HG02759 (cell line): ENCODE measurements around the gene MGMT.
A peak's percentile ranks its signal among the peaks of the same experiment; 100 is the strongest.

Experiments
- ATAC-seq: cut with Tn5 transposase; IDR thresholded peaks from one replicate; pipeline ENCODE4 v1.9.1; 2021; ENCODE audit warnings: mild to moderate bottlenecking, moderate library complexity; ENCODE audit not compliant: unreplicated experiment

MGMT gene

DNA sequence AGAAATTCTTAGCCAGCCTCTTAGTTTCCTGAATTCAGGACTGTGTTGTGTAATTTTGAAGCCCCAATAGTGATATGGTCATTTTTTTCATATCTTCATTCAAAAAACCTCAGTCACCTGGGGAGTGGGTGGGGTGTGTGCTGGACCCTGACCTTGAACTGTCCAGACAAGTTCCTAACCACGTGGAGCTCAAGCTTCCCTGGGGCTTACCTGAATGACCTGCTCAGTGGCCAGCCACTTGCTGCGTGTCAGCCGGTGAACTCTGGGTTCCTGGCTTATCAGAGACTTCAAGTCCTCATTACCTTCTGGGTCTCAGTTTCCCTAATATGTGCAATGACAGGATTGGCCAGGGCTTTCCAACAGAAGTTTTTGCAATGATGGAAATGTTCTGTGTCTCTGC lies 27.1 kb downstream of the MGMT start:
- ATAC-seq, result no peak

DNA sequence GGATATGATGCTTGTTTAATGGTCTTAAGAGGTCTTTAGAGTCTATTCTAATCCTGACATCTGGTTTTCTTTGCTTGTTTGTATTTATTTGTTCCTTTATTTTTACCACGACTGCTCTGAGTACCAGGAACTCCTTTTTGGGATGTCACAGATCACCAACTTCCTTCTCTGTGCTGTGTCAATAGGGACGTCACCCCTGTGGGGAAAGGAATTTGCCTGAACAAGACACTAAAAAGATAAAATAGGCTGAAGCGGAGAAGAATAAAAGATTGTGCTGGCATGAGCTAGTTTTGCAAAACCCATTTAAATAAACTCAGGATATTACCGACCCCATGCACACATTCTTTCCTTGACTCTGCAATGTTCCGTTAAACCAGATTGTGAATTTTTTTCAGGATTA lies 27.7 kb downstream of the MGMT start:
- ATAC-seq, result no peak

DNA sequence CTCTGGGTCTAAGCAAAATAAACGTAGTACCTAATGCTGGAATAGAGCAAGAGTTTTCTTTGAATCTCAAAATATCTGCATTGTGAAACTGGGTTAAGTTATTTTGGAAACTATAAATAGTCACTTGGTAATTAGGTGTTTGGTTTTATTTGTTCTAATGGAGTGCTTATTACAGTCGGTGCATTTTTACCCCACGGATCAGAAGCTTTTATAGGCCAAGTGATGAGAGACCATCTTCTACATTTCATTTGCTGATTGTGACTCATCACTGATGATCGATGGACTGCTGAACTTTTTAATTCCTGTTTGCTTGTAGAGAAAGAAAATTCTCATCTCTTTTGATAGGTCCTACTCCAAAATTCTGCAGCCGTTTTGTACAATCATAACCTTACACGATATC lies 28.2 kb downstream of the MGMT start:
- no peak for ATAC-seq

DNA sequence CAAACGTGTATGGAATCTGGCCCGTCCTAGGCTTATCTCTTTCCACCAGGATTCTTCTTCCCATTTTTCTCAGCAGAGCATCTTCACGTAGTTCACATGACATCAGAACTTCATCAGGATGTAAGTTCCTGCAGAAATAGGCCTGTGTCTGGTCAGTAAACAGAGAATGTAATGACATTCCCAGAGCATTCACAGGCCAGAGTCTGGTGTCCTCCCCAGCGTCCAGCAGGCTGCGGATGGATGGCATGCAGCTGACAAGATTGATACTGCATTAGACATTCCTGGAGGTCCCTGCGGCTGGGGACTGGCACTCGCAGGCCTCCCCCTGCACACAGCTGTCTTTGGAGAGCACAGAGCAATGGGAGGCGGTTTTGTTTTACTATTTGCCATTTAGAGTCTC lies 28.7 kb downstream of the MGMT start:
- no peak for ATAC-seq

DNA sequence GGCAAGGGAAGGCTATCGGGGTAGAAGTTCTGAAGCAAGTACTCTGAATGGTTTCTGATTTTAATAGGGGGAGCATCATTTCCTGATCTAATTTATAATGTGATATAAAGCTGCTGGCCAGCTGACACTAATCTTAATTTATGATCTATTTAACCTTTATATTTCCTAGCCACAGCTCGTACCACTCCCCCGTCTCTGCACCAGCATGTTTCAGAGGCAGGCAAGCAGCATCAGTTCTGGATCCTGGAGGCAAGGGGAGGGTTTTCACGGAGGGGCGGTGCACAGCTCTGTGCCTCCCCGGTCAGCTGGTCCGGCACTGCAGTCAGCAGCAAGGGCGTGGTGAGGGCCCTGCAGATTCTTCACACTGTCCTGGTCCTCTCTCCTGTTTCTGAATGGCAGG lies 30.0 kb downstream of the MGMT start:
- no peak for ATAC-seq

DNA sequence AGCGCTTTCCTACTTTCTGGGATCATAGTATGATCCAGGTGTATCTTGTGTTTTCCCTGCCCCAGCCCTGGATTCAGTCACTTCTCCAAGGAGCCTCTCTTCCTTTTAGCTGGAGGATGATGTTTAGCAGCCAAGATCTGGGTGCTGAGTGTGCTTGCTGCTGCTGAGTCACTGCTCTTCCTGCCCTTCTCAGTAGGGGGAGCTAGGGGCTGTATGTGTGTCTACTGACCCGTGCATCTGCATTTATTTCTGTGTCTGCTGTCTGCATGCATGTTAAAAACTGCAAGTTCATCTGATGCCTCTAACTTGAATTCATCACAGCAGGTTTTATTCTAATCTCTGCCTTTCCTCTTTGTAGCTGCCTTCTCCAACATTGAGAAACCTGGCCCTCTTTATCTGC lies 31.6 kb downstream of the MGMT start:
- no peak for ATAC-seq

DNA sequence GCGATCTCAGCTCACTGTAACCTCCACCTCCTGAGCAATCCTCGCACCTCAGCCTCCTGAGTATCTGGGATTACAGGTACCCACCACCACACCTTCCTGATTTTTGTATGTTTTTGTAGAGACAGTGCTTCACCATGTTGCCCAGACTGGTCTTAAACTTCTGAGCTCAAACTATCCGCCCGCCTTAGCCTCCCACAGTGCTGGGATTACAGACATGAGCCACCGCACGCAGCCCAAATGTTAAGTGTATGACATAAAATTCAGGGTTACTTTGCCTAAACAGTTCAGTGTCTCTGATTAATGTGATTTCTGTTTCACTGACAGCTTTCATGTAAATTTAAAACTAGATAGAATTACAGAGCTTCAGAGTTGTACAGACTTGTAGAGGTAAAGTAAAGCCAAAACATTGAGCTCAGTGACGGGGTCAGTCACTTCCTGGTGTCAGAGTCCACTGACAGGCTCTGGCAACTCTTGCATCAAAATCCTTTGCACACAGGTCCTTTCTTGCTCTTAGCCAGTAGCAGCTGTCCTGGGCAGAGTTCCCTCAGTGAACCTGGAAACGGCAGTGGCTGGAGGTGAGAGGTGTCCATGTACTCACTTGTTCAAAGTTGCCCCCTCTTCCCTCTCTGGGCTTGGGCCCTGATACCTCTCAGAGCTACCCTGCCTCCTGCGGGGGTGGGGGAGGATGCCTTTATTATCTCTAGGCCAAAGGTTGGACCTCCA lies 33.7 kb downstream of the MGMT start:
- no peak for ATAC-seq

DNA sequence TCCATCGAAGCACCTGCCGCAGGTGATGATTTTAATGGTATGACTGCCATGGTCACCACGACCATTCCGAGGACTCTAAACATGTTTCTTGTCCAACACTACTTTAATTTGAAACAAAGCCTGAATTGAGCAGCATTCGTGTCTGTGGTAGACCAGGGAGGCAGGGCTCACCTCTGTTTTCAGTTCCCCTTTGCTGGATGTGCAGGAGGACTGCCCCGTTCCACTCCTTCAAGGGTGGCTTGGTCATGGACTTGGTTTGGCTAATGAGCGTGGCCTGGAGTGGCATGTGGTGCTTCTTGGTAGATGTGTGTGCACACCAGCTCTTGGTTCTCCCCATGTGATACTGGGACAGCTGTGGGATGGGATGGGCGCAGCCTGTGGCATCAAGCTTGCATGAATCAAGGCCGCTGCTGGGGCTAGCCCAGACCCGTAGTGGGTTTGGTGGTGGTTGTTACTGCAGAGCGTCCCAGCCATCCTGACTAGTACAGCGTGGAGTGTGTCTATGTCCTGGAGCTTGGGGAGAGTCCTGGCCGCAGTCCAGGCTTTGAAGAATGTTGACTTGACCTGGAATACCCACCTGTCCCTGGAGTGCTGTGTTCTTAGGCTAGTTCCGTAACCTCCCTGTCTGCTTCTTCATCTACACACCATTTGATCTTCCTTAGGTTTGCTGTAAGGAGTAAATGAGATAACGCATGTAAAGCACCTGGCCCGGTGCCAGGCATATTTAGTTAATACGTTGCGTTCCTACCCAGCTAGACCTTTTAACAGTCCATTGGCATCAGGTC lies 34.8 kb downstream of the MGMT start:
- peak; percentile 98 for ATAC-seq

DNA sequence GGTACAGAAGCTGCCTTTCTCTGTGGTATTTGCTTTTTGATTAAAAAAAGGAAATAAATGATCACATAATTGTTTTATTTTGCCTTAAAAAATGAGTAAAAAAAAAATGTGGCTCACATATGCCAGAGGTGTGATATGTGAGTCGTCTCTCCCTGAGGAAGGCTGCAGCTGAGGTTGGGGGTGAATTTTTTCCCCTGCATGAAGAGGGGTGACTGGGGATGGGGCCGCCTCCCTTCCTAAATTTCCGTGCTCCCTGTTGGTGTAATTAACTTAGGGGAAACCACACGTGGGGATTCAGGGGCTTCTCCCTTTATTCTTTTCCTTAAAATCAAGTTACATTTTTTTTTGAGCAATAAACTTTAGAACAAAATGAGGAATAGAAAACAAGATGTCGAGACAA lies 35.4 kb downstream of the MGMT start:
- no peak for ATAC-seq

DNA sequence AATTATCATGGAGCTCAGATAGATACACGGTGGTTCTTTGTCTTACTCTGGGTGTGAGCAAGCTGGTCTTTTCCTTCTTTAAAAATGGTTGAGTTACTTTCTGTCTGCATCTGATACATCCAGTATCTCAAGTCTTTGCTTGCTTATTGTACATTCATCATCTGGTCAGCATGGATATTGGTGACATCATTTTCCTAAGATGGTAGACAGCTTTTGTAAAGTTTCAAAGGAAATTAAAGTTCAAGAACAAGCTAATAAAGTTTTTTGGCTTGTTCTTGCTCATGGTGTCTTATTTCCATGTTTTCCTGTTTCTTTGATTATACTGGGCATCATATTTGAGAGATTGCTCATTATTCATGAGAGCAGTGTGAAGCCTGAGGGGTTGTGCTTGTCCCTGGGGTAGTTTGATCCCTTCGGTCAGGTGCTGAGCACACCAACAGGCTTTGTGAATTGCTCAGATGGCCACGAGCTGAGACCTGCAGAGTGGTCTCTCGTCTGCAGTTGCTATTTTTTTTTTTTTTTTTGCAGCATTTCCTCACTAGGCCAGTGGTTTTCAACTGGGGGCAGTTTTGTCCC lies 38.5 kb downstream of the MGMT start:
- no peak for ATAC-seq

DNA sequence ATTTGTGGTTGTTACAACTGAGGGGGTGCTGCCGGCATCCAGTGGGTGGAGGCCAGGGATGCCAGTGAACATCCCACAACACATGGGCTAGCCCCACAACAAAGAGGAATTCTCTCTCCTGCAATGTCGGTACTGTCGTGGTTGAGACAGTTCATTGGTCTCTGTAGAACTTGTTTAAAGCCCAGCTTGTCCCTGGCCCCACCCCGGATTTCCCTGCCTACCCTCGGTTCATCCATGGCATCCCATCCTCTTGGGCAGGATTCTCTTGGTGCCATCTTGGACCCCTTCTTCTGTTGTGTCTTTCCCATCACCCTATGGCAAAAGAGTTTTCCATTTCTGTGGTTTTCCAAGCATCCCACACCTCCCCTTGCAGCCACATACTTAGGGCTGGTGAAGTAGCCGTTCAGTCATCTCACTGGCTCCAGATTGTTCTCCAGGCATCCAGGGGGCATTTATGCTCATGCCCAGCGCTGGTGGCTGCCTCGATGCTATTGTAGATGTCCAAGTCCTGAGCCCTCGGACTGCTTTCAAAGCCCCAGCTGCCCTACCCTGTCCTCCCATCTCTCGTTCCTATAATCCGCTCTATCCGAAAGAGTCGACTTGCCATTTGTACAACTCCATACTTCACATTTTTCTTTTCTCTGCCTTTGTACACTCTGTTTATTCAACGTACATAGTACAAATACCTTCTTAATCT lies 39.2 kb downstream of the MGMT start:
- no peak for ATAC-seq

DNA sequence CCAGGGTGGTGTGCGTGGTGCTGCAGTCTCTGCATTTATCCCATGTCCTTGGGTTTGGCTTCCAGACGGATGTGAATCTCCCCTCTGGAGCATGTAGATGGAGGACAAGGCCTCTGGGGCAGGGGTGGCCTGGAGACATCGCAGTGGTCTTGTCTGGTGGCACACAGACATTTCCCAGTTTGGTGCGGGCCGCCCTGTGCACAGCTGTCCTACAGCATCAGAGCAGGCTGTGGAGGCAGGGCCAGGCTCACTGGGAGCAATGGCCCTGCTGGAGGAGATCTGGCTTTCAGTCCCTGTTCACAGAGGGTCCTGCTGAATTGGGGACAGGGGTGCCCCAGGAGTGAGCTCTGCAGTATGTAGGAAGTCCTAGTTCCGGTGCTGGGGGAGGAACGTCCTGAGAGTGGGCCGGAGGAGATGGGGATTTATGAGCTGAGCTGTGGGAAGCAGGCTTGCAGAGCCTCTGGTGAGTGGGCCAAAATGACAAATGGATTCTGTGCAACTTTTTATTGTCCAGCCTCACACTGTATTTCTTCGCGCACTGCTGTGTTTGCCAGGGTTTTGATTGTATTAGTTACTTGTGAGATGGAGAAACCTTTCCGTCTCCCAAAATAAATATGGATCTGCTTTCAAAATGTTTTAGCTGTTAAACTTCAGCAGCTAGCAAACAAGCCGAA lies 40.3 kb downstream of the MGMT start:
- no peak for ATAC-seq

DNA sequence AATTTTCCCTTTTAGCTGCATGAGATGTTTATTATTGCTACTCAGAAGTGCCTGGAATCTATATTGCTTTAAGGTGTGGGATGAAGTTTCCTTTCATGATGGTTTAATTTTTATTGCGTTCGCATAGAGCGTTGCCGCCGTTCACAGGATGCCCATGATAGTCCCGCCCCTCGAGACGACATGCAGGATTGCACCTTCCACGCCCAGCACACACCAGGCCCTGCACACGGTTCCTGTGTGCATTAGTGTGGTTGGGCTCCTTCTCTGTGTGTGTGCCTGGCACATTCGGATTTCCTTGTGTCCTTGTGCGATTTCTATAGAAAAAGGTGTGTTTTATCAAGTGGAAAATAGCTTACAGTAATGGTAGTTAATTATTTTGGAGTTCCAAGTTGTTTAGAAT lies 42.1 kb downstream of the MGMT start:
- ATAC-seq, result no peak

DNA sequence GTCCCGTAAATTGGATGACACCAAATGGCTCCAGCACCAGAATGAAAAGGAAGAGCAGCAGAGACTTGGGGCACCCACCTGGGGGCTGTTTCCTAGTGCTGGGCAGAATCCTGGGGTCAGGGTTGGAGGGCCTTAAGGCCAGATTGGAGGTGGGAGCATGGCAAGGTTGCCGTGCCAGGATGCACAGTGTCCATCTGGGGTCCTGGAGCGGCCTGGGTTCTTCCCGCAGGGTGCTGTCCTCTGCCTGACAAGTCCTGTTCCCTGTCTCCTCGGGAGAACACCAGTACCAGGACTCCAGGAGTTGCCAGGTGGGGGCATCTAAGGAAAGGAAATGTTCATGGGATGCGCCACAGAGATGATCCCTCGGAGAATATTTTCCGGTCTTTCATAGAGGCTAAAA lies 42.8 kb downstream of the MGMT start:
- no peak for ATAC-seq

DNA sequence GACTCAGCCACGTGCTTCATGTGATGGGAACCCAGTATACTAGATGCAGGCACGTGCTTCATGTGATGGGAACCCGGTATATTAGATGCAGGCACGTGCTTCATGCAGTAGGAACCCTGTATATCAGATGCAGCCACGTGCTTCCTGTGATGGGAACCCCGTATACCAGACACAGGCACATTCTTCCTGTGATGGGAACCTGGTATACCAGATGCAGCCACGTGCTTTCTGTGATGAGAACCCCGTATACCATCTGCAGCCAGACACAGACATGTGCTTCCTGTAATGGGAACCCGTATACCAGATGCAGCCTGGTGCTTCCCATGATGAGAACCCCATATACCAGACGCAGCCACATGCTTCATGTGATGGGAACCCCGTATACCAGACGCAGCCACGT lies 44.0 kb downstream of the MGMT start:
- no peak for ATAC-seq

DNA sequence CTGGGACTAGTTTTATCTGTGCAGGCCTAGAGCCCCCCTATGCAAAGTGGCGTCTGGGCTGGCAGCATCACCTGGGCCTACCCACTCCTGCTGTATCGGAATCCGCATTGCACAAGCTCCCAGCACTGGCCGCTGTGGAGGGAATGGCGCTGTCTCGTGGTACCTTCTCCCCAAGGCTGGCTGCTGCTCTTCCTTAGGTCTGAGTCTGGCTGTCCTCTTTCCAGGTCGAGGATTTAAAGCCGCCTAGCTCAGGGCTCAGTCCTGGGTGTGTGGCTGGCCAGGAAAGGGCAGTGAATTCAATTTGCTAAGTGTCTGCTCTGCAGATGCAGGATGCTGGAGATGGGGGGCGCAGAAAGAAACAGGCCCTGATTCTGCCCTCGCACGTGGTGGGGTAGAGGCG lies 44.7 kb downstream of the MGMT start:
- ATAC-seq, result no peak

DNA sequence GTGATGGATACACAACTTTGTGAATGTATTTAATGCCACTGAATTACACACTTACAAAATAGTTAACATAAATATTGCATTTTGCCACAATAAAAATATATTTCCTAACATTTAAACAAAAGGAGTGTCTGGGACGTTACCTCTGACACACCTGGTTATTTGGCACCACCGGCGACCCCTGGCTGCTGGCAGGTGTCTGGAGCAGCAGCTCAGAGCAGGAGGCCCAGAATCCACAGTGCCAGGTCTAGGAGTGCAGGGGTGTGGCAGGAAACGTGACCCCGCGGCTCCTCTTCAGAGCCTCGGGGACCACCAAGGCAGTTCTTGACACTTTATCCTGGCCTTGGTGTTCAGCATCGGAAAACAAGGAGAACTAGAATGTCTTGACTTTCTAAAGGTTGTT lies 46.3 kb downstream of the MGMT start:
- ATAC-seq, result no peak

DNA sequence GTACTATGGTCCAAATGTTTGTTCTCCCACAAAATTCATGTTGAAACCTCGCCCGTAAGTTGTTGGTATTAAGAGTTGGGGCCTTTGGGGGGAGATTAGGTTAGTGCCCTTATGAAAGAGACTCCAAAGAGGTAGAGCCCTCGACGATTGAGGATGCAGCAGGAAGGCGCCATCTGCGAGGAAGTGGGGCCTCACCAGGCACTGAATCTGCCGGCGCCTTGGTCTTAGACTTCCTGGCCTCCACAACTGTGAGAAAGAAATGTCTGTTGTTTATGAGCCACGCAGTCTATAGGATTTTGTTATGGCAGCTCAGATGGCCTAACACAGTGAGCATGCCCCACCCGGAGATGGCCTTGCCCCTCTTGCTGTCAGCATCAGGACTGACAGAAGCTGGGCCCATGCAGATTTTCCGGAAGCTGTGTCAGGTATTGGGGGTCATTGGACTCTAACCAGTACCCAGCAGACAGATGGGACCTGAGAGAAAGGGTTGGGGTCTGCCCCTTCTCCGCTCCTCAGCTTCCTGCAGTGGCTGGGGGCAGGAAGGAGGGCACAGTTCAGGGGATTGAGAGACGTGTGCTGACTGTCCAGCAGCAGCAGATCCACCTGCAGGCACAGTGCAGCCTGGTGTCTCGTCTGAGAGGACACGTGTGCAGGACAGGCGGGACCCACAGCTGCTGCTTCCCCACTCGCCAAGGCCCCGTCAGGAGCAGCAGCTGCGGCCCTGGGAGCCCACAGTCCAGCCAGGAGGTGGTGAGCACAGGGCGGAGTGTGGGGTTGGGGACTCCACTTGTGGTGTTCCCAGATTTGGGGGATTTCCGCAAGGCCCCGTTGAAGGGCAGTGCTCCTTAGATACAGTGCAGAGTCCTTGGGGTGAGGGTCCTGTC lies 47.8 kb downstream of the MGMT start:
- ATAC-seq, result no peak

DNA sequence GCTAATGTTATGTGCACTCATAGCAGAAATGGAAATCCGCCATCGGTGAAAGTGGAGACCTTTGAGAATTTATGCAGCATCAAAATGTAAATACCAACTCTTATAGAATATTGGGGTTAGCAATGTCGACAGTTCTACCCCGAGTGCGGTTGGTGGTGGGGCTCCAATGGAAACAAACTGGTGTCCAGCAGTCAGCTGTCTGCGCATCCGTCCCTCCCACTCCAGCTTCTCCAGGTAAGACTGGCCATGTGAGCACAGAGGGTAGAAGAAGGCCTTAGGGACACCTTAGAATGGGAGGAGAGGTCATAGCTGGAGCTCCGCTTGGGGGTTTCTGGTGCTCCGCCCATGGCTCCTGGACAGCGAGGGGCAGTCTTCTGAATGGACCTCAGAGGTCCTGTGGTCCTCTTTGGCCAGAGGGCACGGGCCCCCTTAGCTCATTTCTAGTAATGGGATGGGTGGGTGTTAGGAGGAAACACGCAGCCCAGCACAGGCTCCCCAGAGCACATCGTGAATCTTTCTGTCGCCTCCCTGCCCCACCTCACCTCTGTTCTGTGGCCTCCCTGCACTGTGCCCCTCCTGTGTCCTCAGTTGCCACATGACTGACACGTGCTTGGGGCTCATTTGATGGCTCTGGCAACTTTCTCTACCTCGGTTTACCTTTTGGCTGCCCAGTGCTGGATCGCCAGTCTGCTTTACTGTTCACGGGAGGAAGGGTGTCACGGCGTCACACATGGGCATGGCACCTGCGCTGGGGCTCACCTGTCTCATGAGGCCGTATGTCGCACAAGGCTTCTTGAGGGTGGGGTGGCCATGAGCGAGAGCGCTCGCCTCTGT lies 50.0 kb downstream of the MGMT start:
- ATAC-seq, result no peak
